ENCODE results near the gene DNAH3.

DNAH3 gene

GRCh38 chr16:20889625-20890275 is 260.9 kb downstream of the DNAH3 start:
- H3K36me3 ChIP-seq (ENCODE audit: insufficient read depth, low read length) = peaks cover 6% of the 10 kb centered on the region; the same call in 1 of the 2 replicates
- no peak overlapping the region for H3K4me2 ChIP-seq (ENCODE audit: low read length)
- no peaks in the 10 kb centered on the region for H3K27me3 ChIP-seq (ENCODE audit: insufficient read depth, low read length)
- no peaks in the 10 kb centered on the region for H3F3A ChIP-seq (ENCODE audit: insufficient read depth, low read length)
- no peak overlapping the region for H3K9ac ChIP-seq (ENCODE audit: low read length)
- H3K9me2 ChIP-seq (ENCODE audit: low read depth, low read length) = no peaks in the 10 kb centered on the region
- H3K4me3 ChIP-seq (ENCODE audit: low read depth, low read length, poor library complexity, severe bottlenecking) = no peak overlapping the region
- no peak for TF ChIP-seq CTCF (IDR thresholded peaks at IDR 0.05; ENCODE audit: low read length)
- no peak for TF ChIP-seq EZH2 (IDR thresholded peaks at IDR 0.05; ENCODE audit: borderline replicate concordance, low read length)
- H3K4me1 ChIP-seq (ENCODE audit: insufficient read depth, low read length, severe bottlenecking) = no peaks in the 10 kb centered on the region
- no peaks in the 10 kb centered on the region for H4K20me1 ChIP-seq (ENCODE audit: insufficient read depth, low read length)
- no peaks in the 10 kb centered on the region for H3K79me2 ChIP-seq (ENCODE audit: insufficient read depth, low read length)
- no peak overlapping the region for H2AFZ ChIP-seq (ENCODE audit: low read length)
- H3K27ac ChIP-seq (ENCODE audit: low read depth, low read length, poor library complexity, severe bottlenecking) = no peak overlapping the region
- H3K9me3 ChIP-seq (ENCODE audit: low read length) = no peaks in the 10 kb centered on the region

DNA sequence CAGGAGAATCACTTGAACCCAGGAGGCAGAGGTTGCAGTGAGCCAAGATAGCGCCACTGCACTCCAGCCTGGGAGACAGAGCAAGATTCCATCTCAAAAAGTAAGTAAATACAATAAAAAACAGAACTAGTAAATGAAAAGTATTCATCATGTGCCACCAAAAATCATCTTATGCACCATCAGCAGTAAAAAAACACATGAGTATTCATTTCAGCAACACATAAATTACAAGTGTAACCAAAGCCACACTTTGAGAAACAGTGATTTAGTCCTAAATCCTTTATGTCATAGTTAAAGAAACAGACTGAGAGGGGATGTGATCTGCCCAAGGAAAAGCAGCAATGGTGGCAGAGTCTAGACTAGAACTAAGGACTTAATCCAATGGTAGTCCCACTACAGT is 263.4 kb downstream of the DNAH3 start:
- Histone ChIP-seq H3K9me2 (ENCODE audit: low read depth, low read length) (no peaks in the 10 kb centered on the region), H3K27me3 (ENCODE audit: insufficient read depth, low read length) (no peaks in the 10 kb centered on the region), H3K79me2 (ENCODE audit: insufficient read depth, low read length) (no peaks in the 10 kb centered on the region), H4K20me1 (ENCODE audit: insufficient read depth, low read length) (no peaks in the 10 kb centered on the region), H3K36me3 (ENCODE audit: insufficient read depth, low read length) (peaks cover 8% of the 10 kb centered on the region; the same call in 1 of the 2 replicates), H3F3A (ENCODE audit: insufficient read depth, low read length) (0 out of 2 replicates have a peak, but pooled peaks cover 3% of the 10 kb centered on the region), H3K4me2 (ENCODE audit: low read length) (no peak overlapping the region), H3K27ac (ENCODE audit: low read depth, low read length, poor library complexity, severe bottlenecking) (no peak overlapping the region), H3K9ac (ENCODE audit: low read length) (no peak overlapping the region), H2AFZ (ENCODE audit: low read length) (no peak overlapping the region), H3K4me1 (ENCODE audit: insufficient read depth, low read length, severe bottlenecking) (no peaks in the 10 kb centered on the region), H3K9me3 (ENCODE audit: low read length) (no peaks in the 10 kb centered on the region), H3K4me3 (ENCODE audit: low read depth, low read length, poor library complexity, severe bottlenecking) (no peak overlapping the region)
- TF ChIP-seq CTCF (IDR thresholded peaks at IDR 0.05; ENCODE audit: low read length) (no peak), EZH2 (IDR thresholded peaks at IDR 0.05; ENCODE audit: borderline replicate concordance, low read length) (no peak)

GRCh38 chr16:20886320-20886719 is 264.3 kb downstream of the DNAH3 start:
- H4K20me1 ChIP-seq (ENCODE audit: insufficient read depth, low read length) = no peaks in the 10 kb centered on the region
- H3K9ac ChIP-seq (ENCODE audit: low read length) = no peak overlapping the region
- H3K9me3 ChIP-seq (ENCODE audit: low read length) = no peaks in the 10 kb centered on the region
- no peaks in the 10 kb centered on the region for H3K4me1 ChIP-seq (ENCODE audit: insufficient read depth, low read length, severe bottlenecking)
- H3K4me2 ChIP-seq (ENCODE audit: low read length) = no peak overlapping the region
- 0 out of 2 replicates have a peak, but pooled peaks cover 3% of the 10 kb centered on the region for H3F3A ChIP-seq (ENCODE audit: insufficient read depth, low read length)
- H3K9me2 ChIP-seq (ENCODE audit: low read depth, low read length) = no peaks in the 10 kb centered on the region
- no peak overlapping the region for H3K4me3 ChIP-seq (ENCODE audit: low read depth, low read length, poor library complexity, severe bottlenecking)
- H3K79me2 ChIP-seq (ENCODE audit: insufficient read depth, low read length) = no peaks in the 10 kb centered on the region
- no peaks in the 10 kb centered on the region for H3K27me3 ChIP-seq (ENCODE audit: insufficient read depth, low read length)
- TF ChIP-seq EZH2 (IDR thresholded peaks at IDR 0.05; ENCODE audit: borderline replicate concordance, low read length) = no peak
- no peak for TF ChIP-seq CTCF (IDR thresholded peaks at IDR 0.05; ENCODE audit: low read length)
- peaks cover 7% of the 10 kb centered on the region; the same call in 1 of the 2 replicates for H3K36me3 ChIP-seq (ENCODE audit: insufficient read depth, low read length)
- H2AFZ ChIP-seq (ENCODE audit: low read length) = no peak overlapping the region
- no peak overlapping the region for H3K27ac ChIP-seq (ENCODE audit: low read depth, low read length, poor library complexity, severe bottlenecking)

Data from OCI-LY1 (cell line).